K562 (cell line): ENCODE data around the gene PNCK. TPM values are rescaled to one million over a fixed set of nuclear protein-coding genes. Genes with fewer than 3 reads are reported as not detected.

Source experiments
- BCOR ChIP-seq: fragments of 450-650 bp; IDR thresholded peaks from 2 replicates; pipeline ENCODE4 v1.6.1; 2016
- CREM ChIP-seq: IDR thresholded peaks from 2 replicates; pipeline ENCODE4 v1.6.1; 2014; ENCODE audit warnings: antibody characterized with exemption, low read depth
- CTCF ChIP-seq, 3 experiments: IDR thresholded peaks in 2 of 3; conservative IDR thresholded peaks in 1 of 3; 2 replicates each; pipeline ENCODE4 v1.5.1; 2011 to 2012; ENCODE audit warnings: low read length in 3 of 3, mild to moderate bottlenecking in 3 of 3, control low read depth in 2 of 3, improper control_type of control experiment in 1 of 3, inconsistent platforms in 1 of 3, low read depth in 1 of 3, mixed read lengths in 1 of 3, moderate library complexity in 1 of 3; ENCODE audit not compliant: insufficient read depth in 2 of 3
- ELK3 ChIP-seq: fragments of 450-650 bp; formaldehyde crosslinking; IDR thresholded peaks from 2 replicates; pipeline ENCODE4 v1.4.0; 2020; ENCODE audit warnings: mild to moderate bottlenecking
- FOXP1 ChIP-seq: sonication (generic); formaldehyde crosslinking; IDR thresholded peaks from 2 replicates; pipeline ENCODE4 v1.8.0; 2022; ENCODE audit warnings: mild to moderate bottlenecking, missing genetic modification reagents
- HDAC8 ChIP-seq: fragments of 450-650 bp; IDR thresholded peaks from 2 replicates; pipeline ENCODE4 v1.6.1; 2016; ENCODE audit warnings: mild to moderate bottlenecking, missing genetic modification characterization, moderate library complexity, missing compliant biosample characterization
- JUND ChIP-seq, 2 experiments: IDR thresholded peaks; 2 replicates in 1 of 2; 3 replicates in 1 of 2; pipeline ENCODE4 v1.6.1; 2011; ENCODE audit warnings: borderline replicate concordance in 2 of 2, low read depth in 2 of 2, low read length in 2 of 2, improper control_type of control experiment in 1 of 2, missing biosample characterization in 1 of 2, missing genetic modification characterization in 1 of 2, missing genetic modification reagents in 1 of 2
- NRF1 ChIP-seq, 2 experiments: fragments of 450-650 bp; IDR thresholded peaks in 1 of 2; conservative IDR thresholded peaks in 1 of 2; 2 replicates each; pipeline ENCODE4 v1.6.1; 2014; ENCODE audit warnings: mild to moderate bottlenecking in 2 of 2
- SOX6 ChIP-seq: fragments of 450-650 bp; IDR thresholded peaks from 2 replicates; pipeline ENCODE4 v1.6.1; 2014; ENCODE audit warnings: mild to moderate bottlenecking
- ZNF316 ChIP-seq: fragments of 450-650 bp; IDR thresholded peaks from 2 replicates; pipeline ENCODE4 v1.6.1; 2016
- ZNF398 ChIP-seq: fragments of 250-450 bp; sonication (Bioruptor Pico); IDR thresholded peaks from 2 replicates; pipeline ENCODE4 v1.8.0; 2021; ENCODE audit warnings: moderate library complexity, mild to moderate bottlenecking, inconsistent platforms
- ZNF75A ChIP-seq: fragments of 450-650 bp; formaldehyde crosslinking; IDR thresholded peaks from 2 replicates; pipeline ENCODE4 v1.4.0; 2020; ENCODE audit warnings: mild to moderate bottlenecking
- polyA plus RNA-seq, 8 experiments: library from polyadenylated mRNA; depleted of rRNA in 4 of 8; stranded (reverse) in 5 of 8; unstranded in 3 of 8; fragments of >200 nt; fragmentation: Nextera tagmentation in 2 of 8; fragmentation: Illumina TruSeq in 1 of 8; extraction: Ambion mirVana in 2 of 8; extraction: Trizol in 1 of 8; gene quantifications; 2 replicates each; pipeline versions ENCODE4 v1.2.1 to v1.2.3, GENCODE V29; 2011 to 2014; ENCODE audit warnings: inconsistent platforms in 1 of 8, missing spikeins in 1 of 8
- total RNA-seq, 7 experiments: library from RNA; depleted of rRNA in 6 of 7; stranded (reverse); fragments of >200 nt in 6 of 7; fragmentation: Illumina TruSeq in 2 of 7; extraction: Trizol in 2 of 7; gene quantifications; 2 replicates each; pipeline versions ENCODE4 v1.2.1 to v1.2.3, GENCODE V29; 2011 to 2021; ENCODE audit warnings: low replicate concordance in 1 of 7
- TF ChIP-seq, protein P1 (sequence below), 2 experiments: fragments of 450-650 bp; formaldehyde crosslinking in 1 of 2; IDR thresholded peaks; 2 replicates each; pipeline versions ENCODE4 v1.4.0 to v1.6.1; 2014 to 2020; ENCODE audit warnings: mild to moderate bottlenecking in 2 of 2, borderline replicate concordance in 1 of 2, low read depth in 1 of 2
- TF ChIP-seq, protein P2 (sequence below): sonication (generic); formaldehyde crosslinking; IDR thresholded peaks from 2 replicates; pipeline ENCODE4 v1.5.0; 2020; ENCODE audit warnings: missing genetic modification reagents

PNCK gene
- total and polyA plus RNA-seq, 9 of the 15 experiments (the other 6 are each of a cell fraction or from before 2014, with no cell fraction given): 0.13 to 7.5 (median 1.2) TPM; not detected in 1

DNA sequence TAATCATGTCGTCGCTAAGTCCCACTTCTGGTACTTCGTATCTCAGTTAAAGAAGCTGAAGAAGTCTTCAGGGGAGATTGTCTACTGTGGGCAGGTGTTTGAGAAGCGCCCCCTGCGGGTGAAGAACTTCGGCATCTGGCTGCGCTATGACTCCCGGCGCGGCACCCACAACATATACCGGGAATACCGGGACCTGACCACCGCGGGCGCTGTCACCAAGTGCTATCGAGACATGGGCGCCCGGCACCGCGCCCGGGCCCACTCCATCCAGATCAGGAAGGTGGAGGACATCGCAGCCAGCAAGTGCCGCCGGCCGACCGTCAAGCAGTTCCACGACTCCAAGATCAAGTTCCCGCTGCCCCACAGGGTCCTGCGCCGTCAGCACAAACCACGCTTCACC, 11.3 kb downstream of the PNCK start (continued):
- TF ChIP-seq, protein P1, sequence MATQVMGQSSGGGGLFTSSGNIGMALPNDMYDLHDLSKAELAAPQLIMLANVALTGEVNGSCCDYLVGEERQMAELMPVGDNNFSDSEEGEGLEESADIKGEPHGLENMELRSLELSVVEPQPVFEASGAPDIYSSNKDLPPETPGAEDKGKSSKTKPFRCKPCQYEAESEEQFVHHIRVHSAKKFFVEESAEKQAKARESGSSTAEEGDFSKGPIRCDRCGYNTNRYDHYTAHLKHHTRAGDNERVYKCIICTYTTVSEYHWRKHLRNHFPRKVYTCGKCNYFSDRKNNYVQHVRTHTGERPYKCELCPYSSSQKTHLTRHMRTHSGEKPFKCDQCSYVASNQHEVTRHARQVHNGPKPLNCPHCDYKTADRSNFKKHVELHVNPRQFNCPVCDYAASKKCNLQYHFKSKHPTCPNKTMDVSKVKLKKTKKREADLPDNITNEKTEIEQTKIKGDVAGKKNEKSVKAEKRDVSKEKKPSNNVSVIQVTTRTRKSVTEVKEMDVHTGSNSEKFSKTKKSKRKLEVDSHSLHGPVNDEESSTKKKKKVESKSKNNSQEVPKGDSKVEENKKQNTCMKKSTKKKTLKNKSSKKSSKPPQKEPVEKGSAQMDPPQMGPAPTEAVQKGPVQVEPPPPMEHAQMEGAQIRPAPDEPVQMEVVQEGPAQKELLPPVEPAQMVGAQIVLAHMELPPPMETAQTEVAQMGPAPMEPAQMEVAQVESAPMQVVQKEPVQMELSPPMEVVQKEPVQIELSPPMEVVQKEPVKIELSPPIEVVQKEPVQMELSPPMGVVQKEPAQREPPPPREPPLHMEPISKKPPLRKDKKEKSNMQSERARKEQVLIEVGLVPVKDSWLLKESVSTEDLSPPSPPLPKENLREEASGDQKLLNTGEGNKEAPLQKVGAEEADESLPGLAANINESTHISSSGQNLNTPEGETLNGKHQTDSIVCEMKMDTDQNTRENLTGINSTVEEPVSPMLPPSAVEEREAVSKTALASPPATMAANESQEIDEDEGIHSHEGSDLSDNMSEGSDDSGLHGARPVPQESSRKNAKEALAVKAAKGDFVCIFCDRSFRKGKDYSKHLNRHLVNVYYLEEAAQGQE (IDR thresholded peaks at IDR 0.05; ENCODE audit: borderline replicate concordance): peak; percentile 39; the same call in 1 of the 2 replicates
- TF ChIP-seq, protein P1 (CRISPR knock-in tag; IDR thresholded peaks at IDR 0.05; ENCODE audit: low read depth): no peak
- TF ChIP-seq ELK3 (CRISPR knock-in tag) (no peak), CTCF (IDR thresholded peaks at IDR 0.05 in 2 of 3, conservative IDR thresholded peaks at IDR 0.05 in 1 of 3; ENCODE audit: insufficient read depth in 2 of 3, low read depth in 1 of 3, low read length in 3 of 3) (peak; percentile 68 to 78 (median 73)), ZNF316 (no peak), ZNF398 (CRISPR knock-in tag) (no peak), JUND (IDR thresholded peaks at IDR 0.05; ENCODE audit: borderline replicate concordance, low read depth, low read length) (peak; percentile 11; the same call in 1 of the 2 replicates), JUND (tag; IDR thresholded peaks at IDR 0.05; ENCODE audit: borderline replicate concordance, low read depth, low read length) (no peak), CREM (no peak), HDAC8 (no peak), NRF1 (conservative IDR thresholded peaks at IDR 0.05 in 1 of 2, IDR thresholded peaks at IDR 0.05 in 1 of 2) (peak; percentile 26 to 50; a peak in 3 of 4 replicates), BCOR (0 out of 2 replicates have a peak, but pooled peaks have one; percentile 25), FOXP1 (no peak), SOX6 (no peak), ZNF75A (no peak)
- TF ChIP-seq, protein P2, sequence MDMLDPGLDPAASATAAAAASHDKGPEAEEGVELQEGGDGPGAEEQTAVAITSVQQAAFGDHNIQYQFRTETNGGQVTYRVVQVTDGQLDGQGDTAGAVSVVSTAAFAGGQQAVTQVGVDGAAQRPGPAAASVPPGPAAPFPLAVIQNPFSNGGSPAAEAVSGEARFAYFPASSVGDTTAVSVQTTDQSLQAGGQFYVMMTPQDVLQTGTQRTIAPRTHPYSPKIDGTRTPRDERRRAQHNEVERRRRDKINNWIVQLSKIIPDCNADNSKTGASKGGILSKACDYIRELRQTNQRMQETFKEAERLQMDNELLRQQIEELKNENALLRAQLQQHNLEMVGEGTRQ (CRISPR knock-in tag): no peak
